MCF 10A (cell line): Measurements from ENCODE around the gene SYNE3. TPM values are rescaled to one million over a fixed set of nuclear protein-coding genes. Genes with fewer than 3 reads are reported as not detected.

ENCODE experiments used
- BruUV-seq: library from RNA; stranded (reverse); fragments of 400-500 nt; replicated peaks from 2 replicates; lab custom pipeline; 2021; lab: Mats Ljungman, UMichigan
- CTCF ChIA-PET: fragments of 300-600 bp; sonication (Branson Sonifier 250); formaldehyde crosslinking; extraction: SDS; loops from one replicate; lab custom pipeline; 2021; ENCODE audit warnings: antibody characterized with exemption, inconsistent platforms; lab: Yijun Ruan, JAX
- POLR2A ChIA-PET: fragments of 300-600, 350-650 bp; sonication (Branson Sonifier 250); formaldehyde crosslinking; extraction: SDS; loops from one replicate; lab custom pipeline; 2020; ENCODE audit warnings: antibody characterized with exemption, inconsistent platforms; lab: Yijun Ruan, JAX
- DNase-seq: peaks from one replicate; pipeline ENCODE4 v3.0.0-alpha.2; 2018; ENCODE audit not compliant: unreplicated experiment
- H3K27ac Mint-ChIP-seq: one replicate; pipeline ENCODE4 v1.8.0; 2022; ENCODE audit warnings: mild to moderate bottlenecking, low read depth, mixed read lengths; ENCODE audit not compliant: unreplicated experiment
- H3K27me3 Mint-ChIP-seq: one replicate; pipeline ENCODE4 v1.8.0; 2022; ENCODE audit warnings: mixed read lengths; ENCODE audit not compliant: insufficient read depth, unreplicated experiment
- H3K36me3 Mint-ChIP-seq: one replicate; pipeline ENCODE4 v1.8.0; 2022; ENCODE audit warnings: mild to moderate bottlenecking, moderate library complexity, mixed read lengths; ENCODE audit not compliant: insufficient read depth, unreplicated experiment
- H3K4me1 Mint-ChIP-seq: one replicate; pipeline ENCODE4 v1.8.0; 2022; ENCODE audit warnings: mixed read lengths; ENCODE audit not compliant: insufficient read depth, unreplicated experiment
- H3K4me3 Mint-ChIP-seq: one replicate; pipeline ENCODE4 v1.8.0; 2022; ENCODE audit warnings: mild to moderate bottlenecking, moderate library complexity, mixed read lengths; ENCODE audit not compliant: unreplicated experiment
- H3K9me3 Mint-ChIP-seq: one replicate; pipeline ENCODE4 v1.8.0; 2022; ENCODE audit warnings: mixed read lengths; ENCODE audit not compliant: unreplicated experiment
- CTCF ChIP-seq: fragments of 200-600 bp; IDR thresholded peaks from one replicate; pipeline ENCODE4 v1.8.0; 2022; ENCODE audit warnings: antibody characterized with exemption, mild to moderate bottlenecking; ENCODE audit not compliant: unreplicated experiment
- intact Hi-C: fragments of 100-400 bp; cut with micrococcal nuclease; formaldehyde crosslinking; loops from 2 replicates; pipeline ENCODE4 v1.14.1; 2022
- total RNA-seq: library from RNA; stranded (reverse); gene quantifications from 2 replicates; pipeline ENCODE4 v1.2.3, GENCODE V29; 2022

SYNE3 gene
- total RNA-seq, 1 experiment from 2014 or later = 9.5 TPM

- intact Hi-C loops = no loop called here
- no TSS peak for BruUV-seq
- Mint-ChIP-seq H3K9me3 (no peaks in the 10 kb centered on the region), H3K36me3 (peaks cover 7% of the 10 kb centered on the region), H3K4me1 (peaks cover 11% of the 10 kb centered on the region), H3K27ac (no peak overlapping the region), H3K27me3 (no peaks in the 10 kb centered on the region), H3K4me3 (no peak overlapping the region)
- CTCF ChIA-PET = interaction anchor here (0.6 to 2.5 kb wide), 8 partner anchors 10 to 447 kb away, joined by 3 to 15 read pairs (median 4); no protein-coding TSS in a partner anchor
- TF ChIP-seq CTCF = no peak
- DNase-seq = no peak
- POLR2A ChIA-PET = interaction anchor here (0.7 to 3.2 kb wide), 3 partner anchors 12 to 436 kb away, joined by 3 to 18 read pairs (median 3); partner anchors contain the start of gene GLRX5
Observed at GRCh38 chr14:95548328-95548929, 32.0 kb upstream of the SYNE3 start.

- intact Hi-C loops = no loop called here
- H3K9me3 Mint-ChIP-seq = no peaks in the 10 kb centered on the region
- ChIA-PET POLR2A (interaction anchor here (0.7 to 3.2 kb wide), 3 partner anchors 12 to 200 kb away, joined by 3 to 18 read pairs (median 5); partner anchors contain the start of gene GLRX5), CTCF (interaction anchor here (0.6 to 2.5 kb wide), 9 partner anchors 11 to 447 kb away, joined by 3 to 15 read pairs (median 5); no protein-coding TSS in a partner anchor)
- peaks cover 7% of the 10 kb centered on the region for H3K36me3 Mint-ChIP-seq
- BruUV-seq = no TSS peak
- H3K27me3 Mint-ChIP-seq = no peaks in the 10 kb centered on the region
- H3K27ac Mint-ChIP-seq = peak overlapping the region; percentile 46
- no peak for DNase-seq
- H3K4me3 Mint-ChIP-seq = no peak overlapping the region
- peaks cover 11% of the 10 kb centered on the region for H3K4me1 Mint-ChIP-seq
- no peak for TF ChIP-seq CTCF
Observed at GRCh38 chr14:95547626-95548327, 31.3 kb upstream of the SYNE3 start.

- H3K4me3 Mint-ChIP-seq = no peak overlapping the region
- intact Hi-C loops = no loop called here
- peaks cover 7% of the 10 kb centered on the region for H3K36me3 Mint-ChIP-seq
- H3K4me1 Mint-ChIP-seq = peaks cover 11% of the 10 kb centered on the region
- no peaks in the 10 kb centered on the region for H3K9me3 Mint-ChIP-seq
- BruUV-seq = no TSS peak
- peak overlapping the region; percentile 46 for H3K27ac Mint-ChIP-seq
- no peak for TF ChIP-seq CTCF
- ChIA-PET POLR2A (interaction anchor here (1.8 to 3.2 kb wide), 2 partner anchors 11 to 13 kb away, joined by 5 to 18 read pairs; partner anchors contain the start of gene GLRX5), CTCF (interaction anchor here (0.7 to 1.7 kb wide), 7 partner anchors 11 to 813 kb away, joined by 3 to 7 read pairs (median 4); no protein-coding TSS in a partner anchor)
- DNase-seq = no peak
- H3K27me3 Mint-ChIP-seq = no peaks in the 10 kb centered on the region
Observed at GRCh38 chr14:95547272-95547625, 30.8 kb upstream of the SYNE3 start.
